Measurements from ENCODE around the gene PPP1CB. TPM values are rescaled to one million over a fixed set of nuclear protein-coding genes. Genes with fewer than 3 reads are reported as not detected.

PPP1CB gene
- total RNA-seq, 1 donor from 2014 or later: 352 TPM

Other genes with a start within 250 kb of the PPP1CB start
- 4.2 TPM for gene SPDYA, start 59.0 kb downstream of the PPP1CB start, total RNA-seq
- gene TRMT61B, start 118.5 kb downstream of the PPP1CB start, total RNA-seq: 11.6 TPM
- gene WDR43, start 142.8 kb downstream of the PPP1CB start, total RNA-seq: 70.2 TPM
- 0.82 TPM for gene TOGARAM2, start 229.5 kb downstream of the PPP1CB start, total RNA-seq

Measured in tongue (tissue), 1 donor.